Skeletal muscle tissue (tissue), 4 donors: ENCODE data around the gene RO60. TPM values are rescaled to one million over a fixed set of nuclear protein-coding genes. Genes with fewer than 3 reads are reported as not detected.

ENCODE experiments used
- H3K27ac ChIP-seq: one replicate; pipeline ENCODE4 v1.7.0; 2013; ENCODE audit warnings: mild to moderate bottlenecking, low read depth, low read length, inconsistent platforms
- H3K27me3 ChIP-seq, 3 donors: one replicate each; pipeline ENCODE4 v1.7.0; 2013; ENCODE audit warnings: low read length in 3 of 3; ENCODE audit not compliant: control insufficient read depth in 3 of 3, insufficient read depth in 3 of 3
- H3K36me3 ChIP-seq, 3 donors: one replicate each; pipeline ENCODE4 v1.7.0; 2013; ENCODE audit warnings: low read length in 3 of 3; ENCODE audit not compliant: control insufficient read depth in 3 of 3, insufficient read depth in 3 of 3
- H3K4me1 ChIP-seq, 3 donors: one replicate each; pipeline ENCODE4 v1.7.0; 2013; ENCODE audit warnings: low read length in 3 of 3, mild to moderate bottlenecking in 3 of 3; ENCODE audit not compliant: control insufficient read depth in 3 of 3, insufficient read depth in 3 of 3
- H3K4me3 ChIP-seq, 3 donors: one replicate each; pipeline ENCODE4 v1.7.0; 2013; ENCODE audit warnings: low read length in 3 of 3
- H3K9ac ChIP-seq, 3 donors: one replicate each; pipeline ENCODE4 v1.7.0; 2013; ENCODE audit warnings: low read length in 3 of 3, mild to moderate bottlenecking in 3 of 3, moderate library complexity in 2 of 3, low read depth in 1 of 3
- H3K9me3 ChIP-seq, 3 donors: one replicate each; pipeline ENCODE4 v1.7.0; 2013; ENCODE audit warnings: low read length in 3 of 3; ENCODE audit not compliant: control insufficient read depth in 3 of 3
- total RNA-seq: library from RNA; depleted of rRNA; stranded (reverse); fragments of >200 nt; gene quantifications from one replicate; pipeline ENCODE4 v1.2.3, GENCODE V29; 2014
- donor health status: Osteomylitis.

The RO60 gene
- total RNA-seq = 78.8 TPM

DNA sequence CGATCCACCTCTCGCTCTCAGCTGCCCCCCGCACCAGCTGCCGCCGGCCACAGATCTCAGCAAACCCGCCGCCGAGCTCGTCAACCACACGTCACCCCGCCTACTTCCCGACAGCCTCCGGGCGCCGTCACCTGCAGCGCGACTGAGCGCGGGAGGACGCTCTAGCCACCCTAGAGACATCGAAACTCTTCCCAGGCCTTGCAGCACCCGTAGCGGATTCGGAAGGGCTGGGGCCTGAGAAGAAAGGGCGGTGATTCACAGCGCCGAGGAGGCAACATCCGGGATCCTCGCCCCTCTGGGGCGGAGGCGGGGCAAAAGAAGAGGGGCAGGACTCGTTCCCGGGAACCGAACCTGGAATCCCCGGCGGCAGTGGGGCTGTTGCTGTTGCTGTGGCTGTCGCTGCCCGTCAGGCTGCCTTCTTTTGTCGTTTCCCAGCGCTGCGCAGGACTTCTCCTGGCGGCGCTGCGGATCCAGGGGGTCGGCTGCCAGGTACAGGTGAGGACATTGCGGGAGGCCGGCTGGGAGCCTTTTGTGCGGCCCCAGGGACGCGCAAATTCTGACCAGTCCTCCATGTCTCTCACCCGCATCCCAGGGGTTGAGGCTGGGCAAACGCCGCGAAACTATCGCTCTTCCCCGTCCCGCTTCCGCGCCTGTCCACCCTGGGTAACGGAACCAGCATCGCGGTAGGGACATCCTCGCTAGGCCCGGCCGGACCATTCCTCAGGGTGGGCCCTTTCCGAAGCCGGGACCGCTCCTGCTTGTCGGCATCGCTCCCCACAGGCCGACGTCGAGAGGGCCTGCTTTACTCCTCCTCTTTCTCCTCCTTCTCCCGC, at the start of gene RO60, which contains the start of gene UCHL5:
Gene RO60 (plus strand): TSS at position 331 of the 833 bp plus-strand sequence. CDS start 9,443 bp downstream, outside the sequence.
Gene UCHL5 (minus strand): TSS at position 79 of the 833 bp plus-strand sequence. CDS start 100 bp downstream, outside the sequence.
- Histone ChIP-seq H3K4me1 (peaks cover 14 to 31% (median 26%) of the 10 kb centered on the region in 3 donors), H3K27me3 (no peaks in the 10 kb centered on the region), H3K27ac (peak within 1 kb of the TSS; percentile 97), H3K36me3 (peaks cover 0 to 3% (median 0%) of the 10 kb centered on the region in 3 donors), H3K4me3 (peak within 1 kb of the TSS; percentile 95 to 96 (median 96)), H3K9ac (peak within 1 kb of the TSS; percentile 97 to 99 (median 99)), H3K9me3 (no peaks in the 10 kb centered on the region)

DNA sequence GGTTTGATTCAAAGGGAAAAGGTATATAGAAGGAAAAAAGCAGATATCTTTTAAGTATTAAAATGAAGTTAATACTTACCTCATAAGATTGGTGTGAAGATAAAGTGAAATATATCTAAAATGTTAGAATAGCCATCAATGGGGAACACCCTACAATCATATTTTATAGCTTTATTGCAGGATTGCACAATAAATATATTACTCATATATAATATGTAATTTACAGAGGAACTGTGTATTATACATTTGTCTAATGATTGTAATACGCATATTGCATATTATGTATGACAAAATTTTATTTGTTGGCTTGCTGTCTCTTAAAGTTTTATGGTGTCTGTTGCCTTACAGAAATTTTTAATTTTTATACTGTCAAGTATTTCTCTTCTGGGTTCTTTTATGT, 48.0 kb upstream of the RO60 start:
- no peaks in the 10 kb centered on the region for H3K27me3 ChIP-seq
- H3K4me1 ChIP-seq = no peaks in the 10 kb centered on the region
- no peaks in the 10 kb centered on the region for H3K9me3 ChIP-seq
- peaks cover 0 to 2% (median 0%) of the 10 kb centered on the region in 3 donors for H3K36me3 ChIP-seq
- H3K9ac ChIP-seq = no peak overlapping the region
- no peak overlapping the region for H3K4me3 ChIP-seq
- H3K27ac ChIP-seq = no peak overlapping the region

DNA sequence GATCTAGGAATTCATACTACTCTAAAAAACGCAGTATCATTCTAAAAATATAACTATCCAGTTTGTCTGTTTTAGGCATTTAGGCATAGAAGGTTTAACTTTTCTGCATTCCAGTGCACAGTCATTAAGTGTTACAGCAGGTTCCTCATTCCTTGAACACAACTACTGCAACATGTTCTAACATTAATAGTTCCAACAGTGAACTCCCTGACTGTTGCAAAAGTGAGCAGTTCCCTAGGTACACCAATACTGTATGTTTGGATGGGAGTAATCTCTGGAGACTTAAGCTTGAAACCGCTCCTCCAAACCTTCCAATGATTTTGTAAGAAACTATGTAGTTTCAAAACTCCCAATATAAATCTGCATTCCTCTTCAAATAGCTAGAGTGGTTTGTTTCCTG, 46.4 kb upstream of the RO60 start:
- H3K27me3 ChIP-seq = no peaks in the 10 kb centered on the region
- no peaks in the 10 kb centered on the region for H3K4me1 ChIP-seq
- H3K36me3 ChIP-seq = peaks cover 0 to 2% (median 0%) of the 10 kb centered on the region in 3 donors
- H3K27ac ChIP-seq = no peak overlapping the region
- H3K9ac ChIP-seq = no peak overlapping the region
- H3K4me3 ChIP-seq = no peak overlapping the region
- no peaks in the 10 kb centered on the region for H3K9me3 ChIP-seq

DNA sequence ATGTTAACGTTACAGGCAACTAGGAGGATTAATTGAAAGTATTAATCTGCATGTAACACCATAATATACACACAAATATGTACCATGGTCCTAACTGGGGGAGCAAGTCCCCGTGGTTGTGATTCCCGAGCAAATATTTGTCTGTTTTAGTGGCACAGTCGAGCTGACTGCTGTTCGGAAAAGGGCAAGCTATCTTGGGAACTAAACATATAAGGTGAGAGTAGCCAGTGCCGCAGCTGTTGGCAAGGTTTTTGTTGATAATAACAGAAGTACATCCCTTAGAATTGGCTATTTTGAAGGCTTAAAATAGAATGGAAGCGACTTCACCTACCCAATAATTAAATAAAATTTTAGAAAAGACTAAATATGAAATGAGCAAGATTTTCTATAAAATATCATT, 45.7 kb upstream of the RO60 start:
- peak overlapping the region in 2 of 3 donors; percentile 1 to 26 for H3K4me3 ChIP-seq
- H3K27me3 ChIP-seq = no peaks in the 10 kb centered on the region
- H3K36me3 ChIP-seq = peaks cover 0 to 2% (median 0%) of the 10 kb centered on the region in 3 donors
- H3K9me3 ChIP-seq = no peaks in the 10 kb centered on the region
- no peak overlapping the region for H3K27ac ChIP-seq
- no peaks in the 10 kb centered on the region for H3K4me1 ChIP-seq
- H3K9ac ChIP-seq = peak overlapping the region in 2 of 3 donors; percentile 16 to 64

DNA sequence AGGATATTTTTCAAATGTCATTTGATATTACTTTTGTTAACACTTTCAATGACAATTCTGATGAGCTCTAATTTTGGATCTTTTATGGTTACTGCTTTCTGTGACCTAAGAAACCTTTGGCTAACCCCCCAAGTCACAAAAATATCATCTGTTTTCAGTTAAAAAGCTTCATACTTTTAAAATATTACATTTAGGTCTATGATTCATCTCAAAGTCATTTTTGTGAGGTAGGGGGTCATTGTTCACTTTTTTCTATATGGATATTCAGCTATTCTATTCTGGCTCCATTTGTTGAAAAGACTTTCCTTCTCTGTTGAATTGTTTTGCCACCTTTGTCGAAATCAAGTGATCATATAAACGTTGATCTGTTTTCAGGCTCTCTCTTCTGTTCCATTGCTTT, 45.0 kb upstream of the RO60 start:
- Histone ChIP-seq H3K4me1 (no peaks in the 10 kb centered on the region), H3K9me3 (no peaks in the 10 kb centered on the region), H3K36me3 (peaks cover 0 to 2% (median 0%) of the 10 kb centered on the region in 3 donors), H3K9ac (no peak overlapping the region), H3K27me3 (no peaks in the 10 kb centered on the region), H3K4me3 (no peak overlapping the region), H3K27ac (no peak overlapping the region)

DNA sequence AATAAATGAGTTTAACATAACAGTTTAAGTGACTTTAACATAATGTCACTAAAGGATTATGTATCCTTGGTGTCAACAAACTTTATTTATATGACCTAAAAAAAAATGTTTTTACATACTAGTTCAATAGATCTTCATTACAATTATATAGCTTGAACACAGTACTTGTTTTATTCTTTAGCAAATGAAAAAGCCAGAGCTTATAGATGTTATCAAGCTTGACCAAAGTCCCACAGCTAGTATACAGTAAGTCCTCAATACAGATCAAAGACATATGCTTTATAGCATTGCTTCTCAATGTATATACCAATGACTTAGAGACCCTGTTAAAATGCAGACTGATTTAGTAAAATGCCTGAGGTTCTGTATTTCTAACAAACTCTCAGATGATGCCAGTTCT, 42.6 kb upstream of the RO60 start:
- Histone ChIP-seq H3K4me3 (no peak overlapping the region), H3K27ac (no peak overlapping the region), H3K9ac (no peak overlapping the region), H3K4me1 (no peaks in the 10 kb centered on the region), H3K27me3 (no peaks in the 10 kb centered on the region), H3K36me3 (peaks cover 0 to 5% (median 0%) of the 10 kb centered on the region in 3 donors), H3K9me3 (no peaks in the 10 kb centered on the region)

DNA sequence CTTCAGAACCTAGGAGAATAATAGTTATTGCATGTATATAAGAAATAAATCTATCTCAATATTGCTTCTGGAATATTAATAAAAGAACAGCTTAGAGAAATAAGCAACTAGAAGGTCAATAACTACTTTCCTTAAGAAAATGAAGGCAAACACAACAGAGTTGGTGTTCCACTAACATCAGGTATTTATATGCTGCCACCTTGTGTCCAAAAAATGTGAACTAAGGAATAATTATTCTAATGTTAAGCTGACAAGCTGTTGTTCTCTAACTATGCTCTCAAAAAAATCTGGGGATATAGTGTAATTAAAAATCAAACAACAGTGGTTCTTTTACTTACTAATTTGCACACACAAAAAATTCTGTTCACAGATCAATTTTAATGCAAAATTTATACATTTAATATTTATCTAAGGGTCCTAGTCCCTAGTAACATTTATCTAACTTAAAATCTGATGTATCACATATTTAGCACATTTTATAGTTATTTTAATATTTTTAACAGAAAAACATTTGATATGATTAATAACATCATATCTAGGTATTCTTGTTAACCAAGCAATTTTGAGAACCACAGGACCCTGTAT, 39.9 kb upstream of the RO60 start:
- no peak overlapping the region for H3K27ac ChIP-seq
- no peaks in the 10 kb centered on the region for H3K4me1 ChIP-seq
- H3K9ac ChIP-seq = no peak overlapping the region
- no peak overlapping the region for H3K4me3 ChIP-seq
- peaks cover 0 to 13% (median 5%) of the 10 kb centered on the region in 3 donors for H3K36me3 ChIP-seq
- no peaks in the 10 kb centered on the region for H3K27me3 ChIP-seq
- no peaks in the 10 kb centered on the region for H3K9me3 ChIP-seq

DNA sequence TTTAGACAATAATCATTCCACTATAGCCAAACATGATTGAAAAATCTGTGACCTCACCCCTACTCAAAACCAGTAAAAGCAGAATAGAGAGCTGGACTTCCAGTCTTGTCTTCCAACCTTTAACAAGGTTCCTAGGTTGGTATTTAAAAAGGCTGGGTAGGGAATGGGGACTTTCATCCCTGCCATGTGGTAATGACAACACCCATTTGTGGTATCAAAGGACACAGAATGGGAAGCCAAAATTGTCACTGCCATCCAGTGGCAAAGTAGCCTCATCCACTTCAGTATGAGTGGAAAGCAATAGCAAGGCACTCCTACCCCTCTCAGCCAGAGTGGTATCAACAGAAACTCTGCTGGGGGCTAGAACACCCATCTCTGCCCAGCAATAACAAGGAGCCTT, 34.2 kb upstream of the RO60 start:
- Histone ChIP-seq H3K9me3 (no peaks in the 10 kb centered on the region), H3K4me1 (no peaks in the 10 kb centered on the region), H3K36me3 (peaks cover 0 to 17% (median 9%) of the 10 kb centered on the region in 3 donors), H3K27me3 (no peaks in the 10 kb centered on the region), H3K27ac (no peak overlapping the region), H3K9ac (no peak overlapping the region), H3K4me3 (no peak overlapping the region)

DNA sequence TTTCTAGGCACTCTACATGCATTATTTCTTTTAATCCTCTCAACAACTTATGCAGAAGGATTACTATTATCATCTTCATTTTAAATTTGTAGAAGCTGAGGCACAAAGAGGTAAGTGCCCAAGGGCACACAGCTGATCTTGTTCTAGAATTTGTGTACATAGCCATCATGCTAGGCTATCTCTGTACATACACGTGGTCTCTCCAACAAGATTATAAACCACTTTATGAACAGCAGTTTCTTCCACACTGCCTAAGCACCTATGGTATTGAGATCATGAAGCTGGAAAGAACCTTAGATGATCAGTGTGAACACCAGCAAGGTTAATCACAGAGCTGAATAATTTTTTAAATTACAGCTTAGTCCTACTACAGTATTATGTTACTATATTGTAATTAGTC, 29.1 kb upstream of the RO60 start:
- Histone ChIP-seq H3K27me3 (no peaks in the 10 kb centered on the region), H3K4me3 (no peak overlapping the region), H3K9me3 (no peaks in the 10 kb centered on the region), H3K9ac (no peak overlapping the region), H3K36me3 (peaks cover 0 to 5% (median 4%) of the 10 kb centered on the region in 3 donors), H3K4me1 (no peaks in the 10 kb centered on the region), H3K27ac (no peak overlapping the region)

DNA sequence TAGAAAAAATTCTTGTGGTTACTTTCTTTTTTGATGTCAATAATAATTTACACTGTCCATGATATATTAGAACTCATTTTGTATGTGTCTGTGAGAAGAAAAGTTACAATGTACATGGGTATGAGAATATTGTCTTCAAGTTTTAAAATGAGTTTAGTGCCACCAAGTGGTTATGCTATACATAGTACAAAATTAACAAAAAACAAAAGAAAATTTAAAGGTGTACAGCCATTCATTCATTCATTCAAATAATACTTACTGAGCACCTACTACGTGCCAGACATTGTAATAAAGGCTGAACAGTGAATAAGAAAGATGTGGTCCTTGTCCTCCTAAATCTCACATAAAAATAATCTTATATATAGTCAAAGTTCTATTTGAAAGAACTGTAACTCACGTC, 28.0 kb upstream of the RO60 start:
- H3K9ac ChIP-seq = no peak overlapping the region
- H3K9me3 ChIP-seq = no peaks in the 10 kb centered on the region
- no peak overlapping the region for H3K27ac ChIP-seq
- H3K4me1 ChIP-seq = no peaks in the 10 kb centered on the region
- no peaks in the 10 kb centered on the region for H3K27me3 ChIP-seq
- no peak overlapping the region for H3K4me3 ChIP-seq
- peaks cover 0 to under 1% (median 0%) of the 10 kb centered on the region in 3 donors for H3K36me3 ChIP-seq
